Right hindlimb (tissue), 1 donor: Measurements from ENCODE around the gene SLC16A2.
"Not testable (repeated sequence)": the region's sequence is repeated elsewhere in the genome, so short reads cannot be mapped to it uniquely, and the experiment has no call there.

Experiments used
- DNase-seq: peaks from one replicate; pipeline ENCODE4 v3.0.0-alpha.2; 2018

Gene SLC16A2

DNA sequence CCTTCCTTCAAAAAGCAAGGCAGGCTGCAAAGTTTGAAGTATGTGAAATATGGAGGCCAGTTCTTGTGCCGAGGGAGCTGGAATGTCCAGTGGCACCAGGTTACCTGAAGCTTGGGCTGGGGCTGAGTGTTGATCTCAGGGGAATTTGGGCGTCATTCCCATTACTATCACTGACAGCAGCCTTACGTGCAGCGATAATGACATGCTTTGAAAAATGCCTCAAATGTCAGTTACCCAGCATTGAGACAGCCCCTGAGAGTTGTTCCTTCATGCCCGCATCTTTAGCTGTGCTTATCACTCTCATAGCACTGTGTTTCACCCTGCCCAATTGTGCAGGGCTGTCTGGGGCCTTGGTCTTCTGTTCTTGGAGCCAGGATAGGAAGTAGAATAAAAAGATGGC is 27.4 kb downstream of the SLC16A2 start:
- DNase-seq = no peak

DNA sequence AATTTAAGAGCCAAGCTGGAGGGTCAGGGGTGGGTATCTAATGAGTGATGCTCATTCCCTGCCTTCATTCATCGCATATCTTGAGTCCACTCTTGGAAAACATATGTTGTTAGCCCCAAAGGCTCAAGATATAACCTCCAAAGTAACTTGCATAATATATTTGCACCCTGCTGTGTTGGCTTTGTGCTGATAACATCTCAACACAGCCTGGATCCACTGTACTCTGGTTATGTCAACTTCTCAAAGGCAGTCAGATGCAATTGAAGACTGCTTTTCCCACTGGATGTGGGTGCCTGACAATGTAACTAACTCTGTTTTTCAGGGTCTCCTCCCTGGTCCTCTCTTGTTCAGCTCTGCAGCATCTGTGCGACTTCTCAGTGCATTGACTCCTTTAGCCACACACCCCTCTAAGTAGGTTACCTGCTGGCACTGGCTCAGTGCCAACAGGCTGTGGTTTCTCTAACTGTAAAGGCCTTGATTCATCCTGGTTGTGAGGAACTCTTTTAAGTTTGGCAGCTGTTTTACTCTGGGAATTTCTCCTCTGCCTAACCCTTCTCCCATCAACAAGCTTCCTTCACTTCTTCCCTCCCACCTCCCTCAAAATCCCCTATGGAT is 28.1 kb downstream of the SLC16A2 start:
- no peak for DNase-seq

DNA sequence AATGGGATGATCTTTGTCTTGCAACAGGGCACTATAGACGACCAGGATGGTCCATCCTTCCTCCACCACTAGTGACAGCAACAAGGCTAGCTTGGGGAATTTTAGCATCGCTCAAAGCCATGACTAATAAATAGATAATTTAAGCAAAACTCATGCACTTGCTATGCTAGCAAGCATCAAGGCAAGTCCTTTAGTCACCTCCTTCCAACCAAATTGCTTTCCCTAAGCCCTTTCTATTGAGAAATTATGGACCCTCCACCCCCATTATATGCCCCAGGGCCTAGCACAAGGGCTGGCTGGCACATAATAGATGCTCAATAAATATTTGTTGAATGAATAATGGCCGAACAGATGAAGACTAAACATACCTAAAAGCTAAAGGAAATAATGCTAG is 28.6 kb downstream of the SLC16A2 start:
- no peak for DNase-seq

DNA sequence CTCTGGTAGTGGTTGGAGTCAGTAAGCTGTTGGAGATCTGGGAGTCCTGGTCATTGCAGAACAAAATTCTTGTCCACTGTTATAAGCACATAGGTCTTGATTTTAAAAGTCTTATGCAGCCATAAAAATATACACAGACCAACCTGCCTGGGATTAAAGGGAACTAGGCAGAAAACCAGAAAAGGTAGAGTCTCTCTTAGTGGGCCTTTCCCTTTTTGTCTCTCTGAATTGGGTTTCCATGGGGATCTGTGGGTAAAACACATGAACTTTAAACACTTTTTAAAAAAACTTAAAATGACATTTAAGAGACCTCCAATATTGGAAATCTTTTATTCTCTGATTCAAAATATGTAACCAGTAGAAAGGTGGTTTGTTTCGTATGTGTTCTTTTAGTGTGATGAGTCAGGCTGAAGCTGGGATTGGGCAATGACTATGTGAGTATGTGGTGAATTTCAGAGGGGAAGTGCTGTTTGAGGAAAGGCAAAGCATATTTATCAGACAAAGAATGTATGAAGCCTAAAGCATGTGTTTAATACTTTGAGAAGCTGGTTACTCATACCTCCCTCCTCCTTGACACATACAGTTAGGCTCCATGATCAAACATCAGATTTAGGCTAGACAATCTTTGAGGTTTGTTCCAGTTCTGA is 29.6 kb downstream of the SLC16A2 start:
- no peak for DNase-seq

- no peak for DNase-seq
These were observed 30.3 kb downstream of the SLC16A2 start for GRCh38 chrX:74451450-74452198.

- no peak for DNase-seq
These were observed 30.8 kb downstream of the SLC16A2 start for GRCh38 chrX:74452199-74452481.

DNA sequence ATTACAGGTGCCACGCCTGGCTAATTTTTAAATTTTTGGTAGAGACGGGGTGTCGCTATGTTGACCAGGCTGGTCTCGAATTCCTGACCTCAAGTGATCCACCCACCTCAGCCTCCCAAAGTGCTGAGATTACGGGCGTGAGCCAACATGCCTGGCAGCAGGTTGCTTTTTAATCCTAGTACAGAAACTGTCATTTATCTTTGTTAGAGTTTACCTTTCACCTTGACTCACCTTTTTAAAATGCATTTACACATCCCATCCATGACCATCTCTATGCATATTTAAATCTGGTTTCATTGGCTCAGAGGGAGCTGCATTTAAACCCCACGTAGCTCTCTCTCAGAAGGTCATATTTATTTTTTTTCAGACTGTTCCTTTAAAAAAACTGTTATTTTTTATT is 31.9 kb downstream of the SLC16A2 start:
- no peak for DNase-seq

- DNase-seq = not testable (repeated sequence)
These were observed 32.9 kb downstream of the SLC16A2 start for GRCh38 chrX:74454233-74454632.

DNA sequence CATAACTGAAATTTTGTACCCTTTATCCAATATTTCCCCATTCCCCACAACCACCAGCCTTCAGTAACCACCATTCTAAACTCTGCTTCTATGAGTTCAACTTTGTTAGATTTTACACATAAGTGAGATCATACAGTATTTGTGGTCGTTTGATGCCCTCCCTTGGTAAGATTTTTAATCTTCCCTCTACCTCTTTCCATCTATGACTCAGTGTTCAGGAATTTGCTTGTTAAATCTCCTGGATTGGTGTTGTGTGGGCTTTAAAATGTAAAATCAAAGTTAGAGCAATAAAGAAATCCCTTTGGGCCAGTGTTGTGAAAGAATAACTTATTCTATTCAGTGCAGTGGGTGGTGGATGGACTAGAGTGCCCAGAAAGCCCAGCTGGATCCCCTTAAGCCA is 37.4 kb downstream of the SLC16A2 start:
- DNase-seq = no peak

- DNase-seq = no peak
These were observed 40.1 kb downstream of the SLC16A2 start for GRCh38 chrX:74461384-74461783.

- no peak for DNase-seq
These were observed 43.4 kb downstream of the SLC16A2 start for GRCh38 chrX:74464722-74465121.

GRCh38 chrX:74465424-74465823 is 44.1 kb downstream of the SLC16A2 start:
- no peak for DNase-seq

- DNase-seq = no peak
These were observed 46.4 kb downstream of the SLC16A2 start for GRCh38 chrX:74467656-74468055.

- not testable (repeated sequence) for DNase-seq
These were observed 51.8 kb downstream of the SLC16A2 start for GRCh38 chrX:74473116-74473515.

DNA sequence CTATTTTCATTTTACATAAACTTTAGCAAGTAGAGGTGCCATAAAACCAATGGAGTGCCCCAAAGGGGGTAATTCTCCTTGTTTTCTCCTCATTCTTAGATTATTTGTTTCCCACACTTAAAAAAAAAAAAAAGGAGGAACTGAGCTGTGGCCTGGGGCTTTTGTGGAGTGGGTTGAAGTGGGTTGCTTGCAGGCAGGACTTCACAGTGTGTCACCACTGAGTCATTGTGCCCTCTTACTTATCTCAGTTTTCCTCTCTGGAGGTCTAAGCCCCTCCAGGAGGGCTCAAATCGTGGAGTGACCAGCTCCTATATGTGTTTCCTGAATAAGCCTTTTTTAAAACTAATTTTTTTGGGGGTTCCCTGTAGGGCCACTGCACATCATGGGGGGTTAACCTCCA is 69.0 kb downstream of the SLC16A2 start:
- no peak for DNase-seq

- DNase-seq = no peak
These were observed 71.5 kb downstream of the SLC16A2 start for GRCh38 chrX:74492720-74493201.

DNA sequence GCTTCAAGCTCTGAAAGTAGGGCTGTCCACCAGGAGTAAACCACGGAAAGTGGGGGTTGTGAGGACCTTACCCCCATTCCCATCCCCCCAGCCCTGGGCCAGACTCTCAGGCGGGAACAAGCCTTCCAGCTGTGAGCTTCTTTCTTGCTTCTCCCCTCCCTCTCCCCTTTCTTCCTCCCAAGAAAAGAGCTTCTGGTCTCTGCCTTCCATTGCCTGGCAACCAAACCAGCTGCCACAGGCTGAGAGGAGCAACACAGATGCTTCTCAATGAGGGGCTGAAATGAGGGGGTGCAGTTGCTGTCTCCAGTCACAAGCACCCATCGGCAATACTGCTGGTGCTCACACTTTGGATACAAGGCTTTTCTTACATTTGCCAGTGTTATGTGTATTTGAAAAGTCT is 72.5 kb downstream of the SLC16A2 start:
- no peak for DNase-seq

GRCh38 chrX:74498924-74499323 is 77.6 kb downstream of the SLC16A2 start:
- DNase-seq = no peak

- DNase-seq = no peak
These were observed 78.8 kb downstream of the SLC16A2 start for GRCh38 chrX:74500067-74500466.

DNA sequence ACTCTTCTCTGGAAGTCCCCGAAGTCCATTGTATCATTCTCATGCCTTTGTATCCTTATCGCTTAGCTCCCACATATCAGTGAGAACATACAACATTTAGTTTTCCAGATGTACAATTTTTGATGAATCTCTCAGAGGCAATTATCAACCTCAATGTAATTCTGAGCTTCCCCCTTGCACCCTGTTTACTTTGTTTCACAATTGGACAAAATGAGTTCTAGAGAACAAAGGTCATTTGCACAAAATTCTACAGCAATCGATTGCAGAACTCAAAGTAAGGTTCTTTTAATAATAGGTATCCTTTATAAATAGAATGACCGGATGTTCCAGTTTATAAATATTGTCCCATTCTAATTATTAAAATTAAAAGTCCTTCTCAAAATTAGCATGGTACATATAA is 79.3 kb downstream of the SLC16A2 start:
- DNase-seq = no peak

DNA sequence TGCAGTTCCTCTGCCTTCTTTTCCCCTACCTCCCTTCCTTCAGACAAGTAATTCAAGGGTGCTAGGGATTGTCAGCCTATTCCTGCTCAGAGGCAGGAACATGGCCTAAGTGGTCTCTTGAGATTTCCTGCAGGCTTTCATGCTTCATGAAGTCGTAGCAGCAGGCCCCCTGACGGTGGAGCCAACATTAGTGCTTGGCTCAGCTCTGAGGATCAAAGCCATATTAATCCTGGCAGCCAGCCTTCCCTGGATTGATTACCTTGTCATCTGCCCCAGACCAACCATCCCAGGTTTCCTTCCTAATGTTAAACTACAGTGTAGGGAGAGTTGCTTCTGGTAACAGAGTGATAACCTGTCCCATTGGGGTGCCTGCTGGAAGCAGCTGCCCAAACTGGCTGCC is 84.1 kb downstream of the SLC16A2 start:
- no peak for DNase-seq

GRCh38 chrX:74506317-74507115 is 85.2 kb downstream of the SLC16A2 start:
- no peak for DNase-seq

GRCh38 chrX:74507191-74507590 is 85.9 kb downstream of the SLC16A2 start:
- no peak for DNase-seq

- no peak for DNase-seq
These were observed 88.7 kb downstream of the SLC16A2 start for GRCh38 chrX:74509989-74510388.
